ENCODE measurements around the gene CTNNA3.

CTNNA3 gene

DNA sequence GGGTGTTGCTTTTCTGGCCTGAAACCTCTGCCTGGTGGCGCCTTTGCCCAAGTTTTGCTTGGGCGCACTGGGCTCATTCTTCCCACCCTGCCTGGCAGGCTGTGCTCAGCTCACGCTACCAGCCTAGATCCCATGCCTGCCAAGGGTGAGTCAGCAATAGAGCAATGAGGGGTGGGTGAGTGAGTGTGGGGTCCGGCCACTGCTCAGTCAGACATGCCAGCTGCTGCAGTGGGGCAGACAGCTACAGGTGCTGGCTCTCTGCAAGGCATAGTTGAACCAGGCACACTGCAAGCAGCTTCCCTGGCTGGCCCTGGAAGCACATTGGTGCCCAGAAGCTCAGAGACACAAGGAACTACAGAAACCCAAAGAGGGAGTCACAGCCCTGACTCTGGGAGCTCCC is 1451.0 kb downstream of the CTNNA3 start:
- Histone ChIP-seq H3K79me2 (ENCODE audit: insufficient read depth, low read length) (no peaks in the 10 kb centered on the region), H3K9me3 (ENCODE audit: insufficient read depth, low read depth, low read length) (no peaks in the 10 kb centered on the region), H3K4me2 (ENCODE audit: low read depth, low read length, poor library complexity, severe bottlenecking) (no peak overlapping the region), H3K27me3 (ENCODE audit: insufficient read depth, low read length, poor library complexity, severe bottlenecking) (no peaks in the 10 kb centered on the region), H3K9me2 (replicated peaks; ENCODE audit: low read depth, low read length) (no peaks in the 10 kb centered on the region), H3K4me3 (ENCODE audit: low read length, poor library complexity, severe bottlenecking) (no peak overlapping the region), H3F3A (ENCODE audit: low read depth) (no peaks in the 10 kb centered on the region), H3K4me1 (ENCODE audit: insufficient read depth, low read length, poor library complexity, severe bottlenecking) (no peaks in the 10 kb centered on the region), H3K36me3 (ENCODE audit: insufficient read depth, low read length) (no peaks in the 10 kb centered on the region), H2AFZ (ENCODE audit: low read length) (no peak overlapping the region), H4K20me1 (ENCODE audit: insufficient read depth, low read length, poor library complexity, severe bottlenecking) (no peaks in the 10 kb centered on the region), H3K9ac (ENCODE audit: low read depth, low read length, poor library complexity, severe bottlenecking) (no peak overlapping the region)
- no peak for TF ChIP-seq EZH2phosphoT487 (IDR thresholded peaks at IDR 0.05; ENCODE audit: borderline replicate concordance)
- TF ChIP-seq, protein P1, sequence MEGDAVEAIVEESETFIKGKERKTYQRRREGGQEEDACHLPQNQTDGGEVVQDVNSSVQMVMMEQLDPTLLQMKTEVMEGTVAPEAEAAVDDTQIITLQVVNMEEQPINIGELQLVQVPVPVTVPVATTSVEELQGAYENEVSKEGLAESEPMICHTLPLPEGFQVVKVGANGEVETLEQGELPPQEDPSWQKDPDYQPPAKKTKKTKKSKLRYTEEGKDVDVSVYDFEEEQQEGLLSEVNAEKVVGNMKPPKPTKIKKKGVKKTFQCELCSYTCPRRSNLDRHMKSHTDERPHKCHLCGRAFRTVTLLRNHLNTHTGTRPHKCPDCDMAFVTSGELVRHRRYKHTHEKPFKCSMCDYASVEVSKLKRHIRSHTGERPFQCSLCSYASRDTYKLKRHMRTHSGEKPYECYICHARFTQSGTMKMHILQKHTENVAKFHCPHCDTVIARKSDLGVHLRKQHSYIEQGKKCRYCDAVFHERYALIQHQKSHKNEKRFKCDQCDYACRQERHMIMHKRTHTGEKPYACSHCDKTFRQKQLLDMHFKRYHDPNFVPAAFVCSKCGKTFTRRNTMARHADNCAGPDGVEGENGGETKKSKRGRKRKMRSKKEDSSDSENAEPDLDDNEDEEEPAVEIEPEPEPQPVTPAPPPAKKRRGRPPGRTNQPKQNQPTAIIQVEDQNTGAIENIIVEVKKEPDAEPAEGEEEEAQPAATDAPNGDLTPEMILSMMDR (conservative IDR thresholded peaks at IDR 0.05; ENCODE audit: low read length), result no peak

DNA sequence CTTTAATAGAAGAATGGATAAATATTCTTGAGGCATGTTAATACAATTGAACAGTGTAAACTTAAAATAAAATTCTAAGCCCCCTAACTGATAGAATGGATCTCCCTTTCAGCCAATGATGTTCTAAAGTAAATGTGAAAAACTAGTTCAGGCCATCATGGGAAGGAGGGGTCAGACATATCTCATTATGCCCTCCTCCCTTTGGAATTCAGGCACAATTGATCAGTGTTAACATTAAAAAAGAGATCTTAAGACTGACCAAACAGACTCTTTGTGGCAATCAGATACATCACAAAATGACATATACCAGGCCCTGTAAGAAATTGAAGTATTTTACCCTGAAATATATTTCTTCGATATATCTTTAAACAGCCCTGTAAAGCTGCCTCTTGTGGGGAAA is 1453.1 kb downstream of the CTNNA3 start:
- Histone ChIP-seq H3K9me2 (replicated peaks; ENCODE audit: low read depth, low read length) (no peaks in the 10 kb centered on the region), H3K4me3 (ENCODE audit: low read length, poor library complexity, severe bottlenecking) (no peak overlapping the region), H3K79me2 (ENCODE audit: insufficient read depth, low read length) (no peaks in the 10 kb centered on the region), H4K20me1 (ENCODE audit: insufficient read depth, low read length, poor library complexity, severe bottlenecking) (no peaks in the 10 kb centered on the region), H3F3A (ENCODE audit: low read depth) (no peaks in the 10 kb centered on the region), H2AFZ (ENCODE audit: low read length) (no peak overlapping the region), H3K4me2 (ENCODE audit: low read depth, low read length, poor library complexity, severe bottlenecking) (no peak overlapping the region), H3K9me3 (ENCODE audit: insufficient read depth, low read depth, low read length) (no peaks in the 10 kb centered on the region), H3K36me3 (ENCODE audit: insufficient read depth, low read length) (no peaks in the 10 kb centered on the region), H3K27me3 (ENCODE audit: insufficient read depth, low read length, poor library complexity, severe bottlenecking) (no peaks in the 10 kb centered on the region), H3K4me1 (ENCODE audit: insufficient read depth, low read length, poor library complexity, severe bottlenecking) (no peaks in the 10 kb centered on the region), H3K9ac (ENCODE audit: low read depth, low read length, poor library complexity, severe bottlenecking) (no peak overlapping the region)
- TF ChIP-seq, protein P1 (conservative IDR thresholded peaks at IDR 0.05; ENCODE audit: low read length), result no peak
- no peak for TF ChIP-seq EZH2phosphoT487 (IDR thresholded peaks at IDR 0.05; ENCODE audit: borderline replicate concordance)

DNA sequence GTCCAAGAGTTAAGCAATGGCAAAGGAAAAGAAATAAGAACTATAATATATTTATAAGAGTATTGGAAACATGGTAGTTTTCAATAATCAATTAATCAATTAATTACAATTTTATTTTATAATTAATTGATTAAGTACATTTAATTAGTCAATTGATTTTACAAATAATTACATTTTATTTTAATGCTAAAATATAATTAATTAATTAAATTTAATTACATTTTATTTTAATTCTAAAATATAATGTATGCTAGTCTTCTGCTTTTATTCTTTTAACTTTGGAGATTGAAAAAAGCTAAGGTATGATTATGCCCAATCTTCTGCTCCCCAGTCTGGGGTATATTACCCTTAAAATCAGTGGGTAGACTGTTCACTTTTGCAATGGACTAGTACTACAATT is 1456.9 kb downstream of the CTNNA3 start:
- H3K9ac ChIP-seq (ENCODE audit: low read depth, low read length, poor library complexity, severe bottlenecking), result no peak overlapping the region
- no peaks in the 10 kb centered on the region for H3F3A ChIP-seq (ENCODE audit: low read depth)
- H3K79me2 ChIP-seq (ENCODE audit: insufficient read depth, low read length), result no peaks in the 10 kb centered on the region
- H3K36me3 ChIP-seq (ENCODE audit: insufficient read depth, low read length), result no peaks in the 10 kb centered on the region
- H3K4me3 ChIP-seq (ENCODE audit: low read length, poor library complexity, severe bottlenecking), result no peak overlapping the region
- no peaks in the 10 kb centered on the region for H4K20me1 ChIP-seq (ENCODE audit: insufficient read depth, low read length, poor library complexity, severe bottlenecking)
- no peaks in the 10 kb centered on the region for H3K9me2 ChIP-seq (replicated peaks; ENCODE audit: low read depth, low read length)
- no peak overlapping the region for H2AFZ ChIP-seq (ENCODE audit: low read length)
- H3K4me2 ChIP-seq (ENCODE audit: low read depth, low read length, poor library complexity, severe bottlenecking), result no peak overlapping the region
- no peaks in the 10 kb centered on the region for H3K4me1 ChIP-seq (ENCODE audit: insufficient read depth, low read length, poor library complexity, severe bottlenecking)
- no peaks in the 10 kb centered on the region for H3K9me3 ChIP-seq (ENCODE audit: insufficient read depth, low read depth, low read length)
- no peaks in the 10 kb centered on the region for H3K27me3 ChIP-seq (ENCODE audit: insufficient read depth, low read length, poor library complexity, severe bottlenecking)
- no peak for TF ChIP-seq EZH2phosphoT487 (IDR thresholded peaks at IDR 0.05; ENCODE audit: borderline replicate concordance)
- TF ChIP-seq, protein P1 (conservative IDR thresholded peaks at IDR 0.05; ENCODE audit: low read length), result no peak
